Activated CD4-positive, alpha-beta memory T cell treated with anti-CD3 and anti-CD28 coated beads for 36 hours (primary cell): ENCODE measurements around the gene SNTG2. TPM values are rescaled to one million over a fixed set of nuclear protein-coding genes. Genes with fewer than 3 reads are reported as not detected.
A peak's percentile ranks its signal among the peaks of the same experiment; 100 is the strongest.
"Not testable (repeated sequence)": the region's sequence is repeated elsewhere in the genome, so short reads cannot be mapped to it uniquely, and the experiment has no call there.

Source experiments
- CTCF ChIA-PET: fragments of 350-600 bp; sonication (Branson Sonifier 250); formaldehyde crosslinking; loops from one replicate; lab custom pipeline; 2021; ENCODE audit warnings: antibody characterized with exemption, inconsistent platforms; lab: Charles Lee
- POLR2A ChIA-PET: fragments of 350-600 bp; sonication (Branson Sonifier 250); formaldehyde crosslinking; loops from one replicate; lab custom pipeline; 2021; ENCODE audit warnings: antibody characterized with exemption; lab: Charles Lee
- DNase-seq: peaks from one replicate; pipeline ENCODE4 v3.0.0-alpha.2; 2020
- H3K27ac Mint-ChIP-seq: one replicate; pipeline ENCODE4 v1.8.0; 2021; ENCODE audit warnings: mixed read lengths
- H3K27me3 Mint-ChIP-seq: one replicate; pipeline ENCODE4 v1.8.0; 2021; ENCODE audit warnings: mixed read lengths
- H3K36me3 Mint-ChIP-seq: one replicate; pipeline ENCODE4 v1.8.0; 2021; ENCODE audit warnings: mixed read lengths
- H3K4me1 Mint-ChIP-seq: one replicate; pipeline ENCODE4 v1.8.0; 2021; ENCODE audit warnings: low read depth, mixed read lengths
- H3K4me3 Mint-ChIP-seq: one replicate; pipeline ENCODE4 v1.8.0; 2021; ENCODE audit warnings: mild to moderate bottlenecking, mixed read lengths
- H3K9me3 Mint-ChIP-seq: one replicate; pipeline ENCODE4 v1.8.0; 2021; ENCODE audit warnings: mixed read lengths
- intact Hi-C: fragments of 100-400 bp; cut with micrococcal nuclease; formaldehyde crosslinking; loops from one replicate; pipeline ENCODE4 v1.15.1; 2023
- total RNA-seq, 2 experiments: library from RNA; stranded (reverse); gene quantifications; one replicate each; pipeline ENCODE4 v1.2.3, GENCODE V29; 2021

SNTG2 gene
- total RNA-seq, result under 1 TPM; 0.67 to 0.94 TPM

- Mint-ChIP-seq H3K36me3 (no peaks in the 10 kb centered on the region), H3K4me1 (peaks cover 28% of the 10 kb centered on the region), H3K27ac (no peak within 1 kb of the TSS), H3K9me3 (no peaks in the 10 kb centered on the region), H3K4me3 (peak within 1 kb of the TSS; percentile 58), H3K27me3 (peaks cover 37% of the 10 kb centered on the region)
- peak; percentile 61 for DNase-seq
- ChIA-PET CTCF (interaction anchor here (0.8 kb wide), 1 partner anchor 24 kb away, joined by 3 read pairs; no protein-coding TSS in a partner anchor), POLR2A (no interaction called here)
- intact Hi-C loops, result loop anchor here (5.0 kb wide), 1 partner anchor 597 kb away; no protein-coding TSS in a partner anchor
Observed at GRCh38 chr2:950080-950966, at the start of gene SNTG2. Gene SNTG2, plus strand, starts transcription at chr2:950849. Its CDS starts 148 bp downstream, at chr2:950997.

- Mint-ChIP-seq H3K9me3 (peaks cover 13% of the 10 kb centered on the region), H3K27ac (no peak overlapping the region)
- intact Hi-C loops, result no loop called here
Observed at GRCh38 chr2:902584-902983, 48.1 kb upstream of the SNTG2 start.

GRCh38 chr2:903223-903900, 47.3 kb upstream of the SNTG2 start:
- POLR2A ChIA-PET, result no interaction called here
- Mint-ChIP-seq H3K27ac (no peak overlapping the region), H3K36me3 (peaks cover 2% of the 10 kb centered on the region), H3K27me3 (peaks cover 5% of the 10 kb centered on the region), H3K9me3 (peaks cover 9% of the 10 kb centered on the region), H3K4me3 (no peak overlapping the region), H3K4me1 (no peaks in the 10 kb centered on the region)
- intact Hi-C loops, result no loop called here
- CTCF ChIA-PET, result no interaction called here
- DNase-seq, result no peak

More at GRCh38 chr2:902584-902983, 48.1 kb upstream of the SNTG2 start:
- Mint-ChIP-seq H3K4me1 (no peaks in the 10 kb centered on the region), H3K27me3 (peaks cover 5% of the 10 kb centered on the region), H3K36me3 (peaks cover 2% of the 10 kb centered on the region), H3K4me3 (no peak overlapping the region)
- POLR2A ChIA-PET, result no interaction called here
- DNase-seq, result no peak
- CTCF ChIA-PET, result no interaction called here

- POLR2A ChIA-PET, result no interaction called here
- Mint-ChIP-seq H3K4me3 (no peak overlapping the region), H3K27ac (no peak overlapping the region), H3K4me1 (peaks cover 5% of the 10 kb centered on the region), H3K9me3 (peaks cover 9% of the 10 kb centered on the region), H3K27me3 (peaks cover 5% of the 10 kb centered on the region), H3K36me3 (peaks cover 2% of the 10 kb centered on the region)
- intact Hi-C loops, result no loop called here
- no peak for DNase-seq
- CTCF ChIA-PET, result no interaction called here
Observed at GRCh38 chr2:904246-905024, 46.2 kb upstream of the SNTG2 start.

- Mint-ChIP-seq H3K36me3 (no peaks in the 10 kb centered on the region), H3K4me1 (peaks cover 7% of the 10 kb centered on the region), H3K9me3 (peaks cover 3% of the 10 kb centered on the region), H3K27me3 (peaks cover 5% of the 10 kb centered on the region), H3K4me3 (no peak overlapping the region), H3K27ac (no peak overlapping the region)
- CTCF ChIA-PET, result interaction anchor here (0.7 kb wide), 1 partner anchor 913 kb away, joined by 3 read pairs; no protein-coding TSS in a partner anchor
- intact Hi-C loops, result no loop called here
- POLR2A ChIA-PET, result no interaction called here
- no peak for DNase-seq
Observed at GRCh38 chr2:905091-905832, 45.4 kb upstream of the SNTG2 start.

GRCh38 chr2:905833-906140, 44.9 kb upstream of the SNTG2 start:
- ChIA-PET POLR2A (no interaction called here), CTCF (no interaction called here)
- H3K27ac Mint-ChIP-seq, result no peak overlapping the region
- H3K4me3 Mint-ChIP-seq, result no peak overlapping the region
- peaks cover 5% of the 10 kb centered on the region for H3K27me3 Mint-ChIP-seq
- no peak for DNase-seq
- no peaks in the 10 kb centered on the region for H3K36me3 Mint-ChIP-seq
- intact Hi-C loops, result no loop called here
- H3K4me1 Mint-ChIP-seq, result peaks cover 7% of the 10 kb centered on the region
- peaks cover 3% of the 10 kb centered on the region for H3K9me3 Mint-ChIP-seq

- H3K27me3 Mint-ChIP-seq, result peaks cover 3% of the 10 kb centered on the region
- POLR2A ChIA-PET, result no interaction called here
- no peaks in the 10 kb centered on the region for H3K9me3 Mint-ChIP-seq
- H3K27ac Mint-ChIP-seq, result no peak overlapping the region
- no peak for DNase-seq
- CTCF ChIA-PET, result no interaction called here
- intact Hi-C loops, result no loop called here
- peaks cover 7% of the 10 kb centered on the region for H3K4me1 Mint-ChIP-seq
- no peak overlapping the region for H3K4me3 Mint-ChIP-seq
- H3K36me3 Mint-ChIP-seq, result no peaks in the 10 kb centered on the region
Observed at GRCh38 chr2:907706-908105, 42.9 kb upstream of the SNTG2 start.

- intact Hi-C loops, result no loop called here
- no peaks in the 10 kb centered on the region for H3K27me3 Mint-ChIP-seq
- no peak overlapping the region for H3K27ac Mint-ChIP-seq
- CTCF ChIA-PET, result no interaction called here
- DNase-seq, result no peak
- H3K9me3 Mint-ChIP-seq, result no peaks in the 10 kb centered on the region
- H3K4me3 Mint-ChIP-seq, result no peak overlapping the region
- peaks cover 7% of the 10 kb centered on the region for H3K4me1 Mint-ChIP-seq
- POLR2A ChIA-PET, result no interaction called here
- no peaks in the 10 kb centered on the region for H3K36me3 Mint-ChIP-seq
Observed at GRCh38 chr2:908568-908967, 42.1 kb upstream of the SNTG2 start.

GRCh38 chr2:909764-910379, 40.8 kb upstream of the SNTG2 start:
- CTCF ChIA-PET, H3K36me3 Mint-ChIP-seq, DNase-seq, H3K27ac Mint-ChIP-seq, H3K4me1 Mint-ChIP-seq, POLR2A ChIA-PET, H3K4me3 Mint-ChIP-seq, intact Hi-C loops, H3K27me3 Mint-ChIP-seq, H3K9me3 Mint-ChIP-seq: not testable (repeated sequence)

GRCh38 chr2:910698-911097, 40.0 kb upstream of the SNTG2 start:
- peaks cover 7% of the 10 kb centered on the region for H3K4me1 Mint-ChIP-seq
- H3K27me3 Mint-ChIP-seq, result no peaks in the 10 kb centered on the region
- CTCF ChIA-PET, result no interaction called here
- no peak overlapping the region for H3K4me3 Mint-ChIP-seq
- POLR2A ChIA-PET, result no interaction called here
- no peaks in the 10 kb centered on the region for H3K9me3 Mint-ChIP-seq
- no peaks in the 10 kb centered on the region for H3K36me3 Mint-ChIP-seq
- H3K27ac Mint-ChIP-seq, result no peak overlapping the region
- intact Hi-C loops, result no loop called here
- DNase-seq, result no peak

- intact Hi-C loops, result no loop called here
Observed at GRCh38 chr2:915979-916378, 34.7 kb upstream of the SNTG2 start.

More at GRCh38 chr2:915979-916378, 34.7 kb upstream of the SNTG2 start:
- DNase-seq, result no peak
- ChIA-PET CTCF (no interaction called here), POLR2A (no interaction called here)
- Mint-ChIP-seq H3K27me3 (peaks cover 4% of the 10 kb centered on the region), H3K4me3 (no peak overlapping the region), H3K27ac (no peak overlapping the region), H3K4me1 (no peaks in the 10 kb centered on the region), H3K36me3 (no peaks in the 10 kb centered on the region), H3K9me3 (no peaks in the 10 kb centered on the region)
